Measurements from ENCODE around the gene TELO2.

GRCh38 chr16:1485847-1486496, 7.2 kb upstream of the TELO2 start:
- TF ChIP-seq CTCF (IDR thresholded peaks at IDR 0.05; ENCODE audit: low read depth, low read length, poor library complexity, severe bottlenecking) (no peak), EZH2phosphoT487 (IDR thresholded peaks at IDR 0.05; ENCODE audit: borderline replicate concordance, low read length) (no peak)
